Ishikawa (cell line): ENCODE measurements around the gene CYBA.
A peak's percentile ranks its signal among the peaks of the same experiment; 100 is the strongest.

Experiments used
- CEBPB ChIP-seq: IDR thresholded peaks from 2 replicates; pipeline ENCODE4 v1.6.1; 2012
- CREB1 ChIP-seq: IDR thresholded peaks from 2 replicates; pipeline ENCODE4 v1.6.1; 2012; ENCODE audit warnings: low read depth
- EGR1 ChIP-seq: IDR thresholded peaks from 2 replicates; pipeline ENCODE4 v1.6.1; 2012
- EP300 ChIP-seq: IDR thresholded peaks from 2 replicates; pipeline ENCODE4 v1.6.1; 2012; ENCODE audit warnings: borderline replicate concordance
- FOXM1 ChIP-seq: IDR thresholded peaks from 2 replicates; pipeline ENCODE4 v1.6.1; 2012; ENCODE audit warnings: low read depth, borderline replicate concordance
- NFIC ChIP-seq: IDR thresholded peaks from 2 replicates; pipeline ENCODE4 v1.6.1; 2012
- RAD21 ChIP-seq: IDR thresholded peaks from 2 replicates; pipeline ENCODE4 v1.6.1; 2012; ENCODE audit warnings: low read depth
- REST ChIP-seq: IDR thresholded peaks from 2 replicates; pipeline ENCODE4 v1.6.1; 2012; ENCODE audit warnings: low read depth, mild to moderate bottlenecking
- TAF1 ChIP-seq: IDR thresholded peaks from 2 replicates; pipeline ENCODE4 v1.6.1; 2012; ENCODE audit warnings: low read depth, mild to moderate bottlenecking
- TCF12 ChIP-seq: IDR thresholded peaks from 2 replicates; pipeline ENCODE4 v1.6.1; 2012; ENCODE audit warnings: low read depth
- YY1 ChIP-seq: IDR thresholded peaks from 2 replicates; pipeline ENCODE4 v1.6.1; 2012; ENCODE audit warnings: low read depth
- ZBTB7A ChIP-seq: IDR thresholded peaks from 2 replicates; pipeline ENCODE4 v1.6.1; 2012; ENCODE audit warnings: low read depth
- TF ChIP-seq, protein P1 (sequence below): IDR thresholded peaks from 2 replicates; pipeline ENCODE4 v1.6.1; 2012
- TF ChIP-seq, protein P2 (sequence below): IDR thresholded peaks from 2 replicates; pipeline ENCODE4 v1.6.1; 2012

DNA sequence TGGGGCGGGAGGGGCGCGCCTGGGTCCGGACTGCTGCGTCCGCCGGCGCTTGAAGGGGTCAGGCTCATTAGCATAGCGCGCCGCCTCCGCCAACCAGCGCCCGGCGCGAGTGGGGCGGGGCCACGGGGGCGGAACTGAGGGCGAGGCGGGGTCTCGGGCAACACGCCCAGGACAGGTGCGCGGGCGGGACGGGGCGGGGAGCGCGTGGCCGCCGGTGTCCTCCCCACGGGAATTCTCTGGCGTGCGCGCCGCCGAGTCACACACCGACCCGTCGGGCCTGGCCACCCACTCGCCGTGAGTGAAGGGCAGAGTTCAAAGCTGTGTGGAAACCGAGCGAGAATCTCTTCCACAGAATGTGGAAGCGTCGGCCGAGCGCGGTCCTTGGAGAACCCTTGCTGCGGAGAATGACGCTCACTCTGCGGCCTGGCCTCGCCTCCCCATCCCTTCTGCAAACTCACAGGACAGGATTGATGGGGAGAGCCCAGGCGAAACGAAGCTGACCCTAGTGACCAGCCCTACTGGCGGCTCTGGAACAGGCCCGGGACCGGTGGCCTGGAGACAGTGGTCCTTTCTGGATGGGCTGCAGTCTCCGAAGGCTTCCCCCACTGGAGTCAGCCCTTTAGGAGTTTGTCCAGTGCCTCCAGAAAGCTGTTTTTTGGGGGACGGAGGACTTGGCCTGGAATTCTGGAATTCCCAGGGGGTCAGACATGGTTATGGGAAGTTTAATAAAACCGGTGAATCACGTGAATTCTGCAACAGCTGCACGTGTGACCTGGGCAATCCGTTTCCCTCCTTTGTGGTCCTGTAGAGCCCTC is 35.8 kb upstream of the CYBA start, which contains the start of gene SNAI3:
- no peak for TF ChIP-seq RAD21
- TF ChIP-seq YY1, result no peak
- TF ChIP-seq FOXM1, result no peak
- no peak for TF ChIP-seq CREB1
- no peak; the same call in 1 of the 2 replicates for TF ChIP-seq TCF12
- 0 out of 2 replicates have a peak, but pooled peaks have one; percentile 13 for TF ChIP-seq NFIC
- TF ChIP-seq EGR1, result peak; percentile 76
- TF ChIP-seq CEBPB, result no peak
- peak; percentile 33; the same call in 1 of the 2 replicates for TF ChIP-seq TAF1
- no peak for TF ChIP-seq EP300
- TF ChIP-seq REST, result no peak
- TF ChIP-seq, protein P1, sequence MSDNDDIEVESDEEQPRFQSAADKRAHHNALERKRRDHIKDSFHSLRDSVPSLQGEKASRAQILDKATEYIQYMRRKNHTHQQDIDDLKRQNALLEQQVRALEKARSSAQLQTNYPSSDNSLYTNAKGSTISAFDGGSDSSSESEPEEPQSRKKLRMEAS, result peak; percentile 69
- TF ChIP-seq, protein P2, sequence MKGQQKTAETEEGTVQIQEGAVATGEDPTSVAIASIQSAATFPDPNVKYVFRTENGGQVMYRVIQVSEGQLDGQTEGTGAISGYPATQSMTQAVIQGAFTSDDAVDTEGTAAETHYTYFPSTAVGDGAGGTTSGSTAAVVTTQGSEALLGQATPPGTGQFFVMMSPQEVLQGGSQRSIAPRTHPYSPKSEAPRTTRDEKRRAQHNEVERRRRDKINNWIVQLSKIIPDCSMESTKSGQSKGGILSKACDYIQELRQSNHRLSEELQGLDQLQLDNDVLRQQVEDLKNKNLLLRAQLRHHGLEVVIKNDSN, result no peak; the same call in 1 of the 2 replicates
- no peak for TF ChIP-seq ZBTB7A
